H1 (cell line): ENCODE measurements around the gene BBX. TPM values are rescaled to one million over a fixed set of nuclear protein-coding genes. Genes with fewer than 3 reads are reported as not detected.

Experiments
- EGR1 ChIP-seq: IDR thresholded peaks from 2 replicates; pipeline ENCODE4 v1.6.1; 2011; ENCODE audit warnings: low read depth, low read length, borderline replicate concordance
- SIN3A ChIP-seq, 2 experiments: IDR thresholded peaks in 1 of 2; conservative IDR thresholded peaks in 1 of 2; 2 replicates each; pipeline ENCODE4 v1.6.1; 2011 to 2012; ENCODE audit warnings: low read length in 2 of 2, improper control_type of control experiment in 1 of 2, low read depth in 1 of 2, mild to moderate bottlenecking in 1 of 2
- TAF1 ChIP-seq: IDR thresholded peaks from 2 replicates; pipeline ENCODE4 v1.6.1; 2011; ENCODE audit warnings: mild to moderate bottlenecking, low read depth, low read length
- TAF7 ChIP-seq: optimal IDR thresholded peaks from 2 replicates; pipeline ENCODE3; 2011; ENCODE audit warnings: low read depth, mild to moderate bottlenecking, inconsistent platforms, low read length, moderate library complexity, borderline replicate concordance
- polyA plus RNA-seq, 7 experiments: library from polyadenylated mRNA; depleted of rRNA in 3 of 7; stranded (reverse) in 5 of 7; unstranded in 2 of 7; fragments of >200 nt in 5 of 7; fragments of 200-250 nt in 2 of 7; gene quantifications; 1 replicate in 5 of 7; 2 replicates in 1 of 7; 4 replicates in 1 of 7; pipeline versions ENCODE4 v1.2.1 to v1.2.3, GENCODE V29; 2011 to 2013; ENCODE audit warnings: missing spikeins in 2 of 7, mixed read lengths in 2 of 7
- total RNA-seq: library from RNA; stranded (reverse); fragmentation: NEBNext Ultra II Directional; extraction: Animal tissue kit (Norgen Biotek cat#: 25700); gene quantifications from 2 replicates; pipeline ENCODE4 v1.2.1, GENCODE V29; 2021

The BBX gene
- total and polyA plus RNA-seq, 2 of the 8 experiments (the other 6 are each of a cell fraction or from before 2014, with no cell fraction given) = 11.0 to 42.5 TPM

GRCh38 chr3:107604057-107604822 lies 81.5 kb downstream of the BBX start (continued):
- TF ChIP-seq TAF1 (no peak), SIN3A (conservative IDR thresholded peaks at IDR 0.05 in 1 of 2, IDR thresholded peaks at IDR 0.05 in 1 of 2; ENCODE audit: low read depth in 1 of 2, low read length in 2 of 2) (no peak), EGR1 (no peak), TAF7 (no peak)
